SU-DHL-6 (cell line): ENCODE measurements around the gene MTHFR.

Experiments
- CTCF ChIP-seq: fragments of 200-600 bp; sonication (generic); IDR thresholded peaks from one replicate; pipeline ENCODE4 v1.5.1; 2017; ENCODE audit warnings: antibody characterized with exemption, mild to moderate bottlenecking, low read length, moderate library complexity; ENCODE audit not compliant: insufficient read depth, poor library complexity, severe bottlenecking
- EZH2phosphoT487 ChIP-seq: fragments of 200-600 bp; sonication (generic), shearing (Covaris generic); conservative IDR thresholded peaks from 2 replicates; pipeline ENCODE4 v1.6.1; 2018; ENCODE audit warnings: mild to moderate bottlenecking, antibody characterized with exemption, low read length, moderate library complexity, mixed read lengths

GRCh38 chr1:11807133-11807532 is 1.4 kb upstream of the MTHFR start:
- TF ChIP-seq CTCF (no peak), EZH2phosphoT487 (no peak)
